B cell (primary cell): Measurements from ENCODE around the gene IL17RE. TPM values are rescaled to one million over a fixed set of nuclear protein-coding genes. Genes with fewer than 3 reads are reported as not detected.

Experiments
- ATAC-seq: fragments of 200-7000 bp; cut with Tn5 transposase; one replicate; pipeline ENCODE4 v1.10.0; 2021; ENCODE audit warnings: low read depth, mild to moderate bottlenecking, moderate number of reproducible peaks, moderate library complexity
- CTCF ChIA-PET: fragments of 350-600 bp; sonication (Branson Sonifier 250); formaldehyde crosslinking; loops from one replicate; lab custom pipeline; 2021; ENCODE audit warnings: antibody characterized with exemption, inconsistent platforms; lab: Charles Lee
- POLR2A ChIA-PET: fragments of 350-600 bp; sonication (Branson Sonifier 250); formaldehyde crosslinking; loops from one replicate; lab custom pipeline; 2021; ENCODE audit warnings: antibody characterized with exemption; lab: Charles Lee
- DNase-seq: peaks from one replicate; pipeline ENCODE4 v3.0.0; 2013
- H2AFZ ChIP-seq: 2 replicates; pipeline ENCODE4 v1.6.1; 2012; ENCODE audit warnings: mild to moderate bottlenecking, low read depth, low read length; ENCODE audit not compliant: insufficient read depth, poor library complexity, severe bottlenecking
- H3K27ac ChIP-seq, 2 donors: 1 replicate in 1 of 2; 2 replicates in 1 of 2; pipeline ENCODE4 v1.5.1; 2012 to 2013; ENCODE audit warnings: low read length in 2 of 2, mild to moderate bottlenecking in 2 of 2, moderate library complexity in 1 of 2
- H3K27me3 ChIP-seq, 4 experiments: fragments of 200-600 bp in 1 of 4; sonication (generic) in 1 of 4; replicated peaks in 1 of 4; 1 replicate in 2 of 4; 2 replicates in 2 of 4; pipeline versions ENCODE4 v1.6.1 to v1.7.0; 2013 to 2016; ENCODE audit warnings: low read length in 3 of 4, mild to moderate bottlenecking in 2 of 4, mixed read lengths in 1 of 4, moderate library complexity in 1 of 4; ENCODE audit not compliant: insufficient read depth in 4 of 4, control insufficient read depth in 3 of 4; ENCODE audit errors: control extremely low read depth in 1 of 4
- H3K36me3 ChIP-seq, 2 experiments: replicated peaks in 1 of 2; 1 replicate in 1 of 2; 2 replicates in 1 of 2; pipeline versions ENCODE4 v1.6.1 to v1.7.1; 2013; ENCODE audit warnings: low read length in 1 of 2; ENCODE audit not compliant: insufficient read depth in 2 of 2, control insufficient read depth in 1 of 2; ENCODE audit errors: control extremely low read depth in 1 of 2, extremely low read depth in 1 of 2
- H3K4me1 ChIP-seq, 2 donors: fragments of 200-600 bp in 1 of 2; sonication (generic) in 1 of 2; 1 replicate in 1 of 2; 2 replicates in 1 of 2; pipeline versions ENCODE4 v1.5.1 to v1.6.1; 2013 to 2017; ENCODE audit warnings: low read length in 2 of 2; ENCODE audit not compliant: control insufficient read depth in 2 of 2, insufficient read depth in 2 of 2
- H3K4me2 ChIP-seq: replicated peaks from 2 replicates; pipeline ENCODE3; 2012; ENCODE audit warnings: mild to moderate bottlenecking, low read depth, low read length; ENCODE audit not compliant: poor library complexity, severe bottlenecking
- H3K4me3 ChIP-seq, 5 experiments: fragments of 200-600 bp in 1 of 5; sonication (generic) in 1 of 5; 1 replicate in 3 of 5; 2 replicates in 2 of 5; pipeline versions ENCODE4 v1.5.1 to v1.7.0; 2011 to 2016; ENCODE audit warnings: low read length in 4 of 5, mild to moderate bottlenecking in 4 of 5, low read depth in 2 of 5, control low read depth in 1 of 5, moderate library complexity in 1 of 5; ENCODE audit not compliant: insufficient read depth in 1 of 5; ENCODE audit errors: control extremely low read depth in 1 of 5, extremely low read depth in 1 of 5
- H3K79me2 ChIP-seq: fragments of 200-600 bp; sonication (generic); one replicate; pipeline ENCODE4 v1.6.0; 2016; ENCODE audit warnings: low read length; ENCODE audit not compliant: control insufficient read depth, insufficient read depth
- H3K9ac ChIP-seq: fragments of 200-600 bp; sonication (generic); 2 replicates; pipeline ENCODE4 v1.6.1; 2017; ENCODE audit warnings: mild to moderate bottlenecking, low read length, moderate library complexity
- H3K9me3 ChIP-seq, 3 donors: one replicate each; pipeline versions ENCODE4 v1.6.1 to v1.7.1; 2013; ENCODE audit warnings: low read length in 2 of 3; ENCODE audit not compliant: control insufficient read depth in 2 of 3, insufficient read depth in 1 of 3; ENCODE audit errors: control extremely low read depth in 1 of 3
- H4K20me1 ChIP-seq: 2 replicates; pipeline ENCODE4 v1.6.0; 2012; ENCODE audit warnings: mild to moderate bottlenecking, low read length; ENCODE audit not compliant: insufficient read depth, control insufficient read depth, poor library complexity, severe bottlenecking
- H3K27ac Mint-ChIP-seq: one replicate; pipeline ENCODE4 v1.8.0; 2021; ENCODE audit warnings: mixed read lengths
- H3K27me3 Mint-ChIP-seq: one replicate; pipeline ENCODE4 v1.8.0; 2021; ENCODE audit warnings: mixed read lengths
- H3K4me1 Mint-ChIP-seq: one replicate; pipeline ENCODE4 v1.8.0; 2021; ENCODE audit warnings: mixed read lengths
- H3K4me3 Mint-ChIP-seq: one replicate; pipeline ENCODE4 v1.8.0; 2021; ENCODE audit warnings: mixed read lengths
- H3K9me3 Mint-ChIP-seq: one replicate; pipeline ENCODE4 v1.8.0; 2022; ENCODE audit warnings: mixed read lengths; ENCODE audit not compliant: insufficient read depth
- CTCF ChIP-seq: fragments of 200-600 bp; IDR thresholded peaks from one replicate; pipeline ENCODE4 v1.8.0; 2022; ENCODE audit warnings: antibody characterized with exemption, mild to moderate bottlenecking
- EZH2 ChIP-seq: IDR thresholded peaks from 2 replicates; pipeline ENCODE4 v1.6.1; 2012; ENCODE audit warnings: borderline replicate concordance, low read depth, mild to moderate bottlenecking, moderate library complexity, low read length; ENCODE audit not compliant: insufficient read depth, poor library complexity, severe bottlenecking
- WGBS: methylation state at CpG from one replicate; pipeline ENCODE4 v1.1.5; 2013; ENCODE audit warnings: missing lambda C conversion rate; ENCODE audit not compliant: insufficient coverage; 5-methylcytosine and 5-hydroxymethylcytosine counted together
- intact Hi-C: fragments of 100-400 bp; cut with micrococcal nuclease; formaldehyde crosslinking; loops from one replicate; pipeline ENCODE4 v1.10.0; 2022
- polyA plus RNA-seq: library from polyadenylated mRNA; depleted of rRNA; stranded (reverse); fragments of >200 nt; gene quantifications from 2 replicates; pipeline ENCODE4 v1.2.3, GENCODE V29; 2012
- total RNA-seq, 2 donors: library from RNA; stranded (reverse); fragments of 120-200 nt in 1 of 2; gene quantifications; 1 replicate in 1 of 2; 2 replicates in 1 of 2; pipeline versions ENCODE4 v1.2.3 to v1.2.4, GENCODE V29; 2013 to 2022

IL17RE gene
- total and polyA plus RNA-seq, 2 donors (not counting 1 experiment from before 2014, with no cell fraction given) = 0.37 TPM; not detected in 1

- no peak overlapping the region for H3K9ac ChIP-seq
- H3K4me1 ChIP-seq = peaks cover 17 to 20% of the 10 kb centered on the region in 2 donors
- H3K4me2 ChIP-seq = peak overlapping the region; percentile 71
- no peak for TF ChIP-seq EZH2
- no peak for TF ChIP-seq CTCF
- H3K9me3 ChIP-seq = no peaks in the 10 kb centered on the region
- Mint-ChIP-seq H3K4me3 (peak overlapping the region; percentile 83), H3K4me1 (peaks cover 15% of the 10 kb centered on the region), H3K9me3 (no peaks in the 10 kb centered on the region), H3K27me3 (peaks cover 9% of the 10 kb centered on the region), H3K27ac (no peak overlapping the region)
- H3K36me3 ChIP-seq = no peaks in the 10 kb centered on the region
- H3K79me2 ChIP-seq = no peaks in the 10 kb centered on the region
- peak overlapping the region; percentile 73 for H2AFZ ChIP-seq
- intact Hi-C loops = no loop called here
- peak overlapping the region in 3 of 5 experiments; percentile 17 to 33 (median 23) for H3K4me3 ChIP-seq
- H4K20me1 ChIP-seq = no peaks in the 10 kb centered on the region
- peaks cover 0 to 29% (median 9%) of the 10 kb centered on the region in 4 experiments for H3K27me3 ChIP-seq
- DNase-seq (no peak), ATAC-seq (no peak)
- ChIA-PET POLR2A (interaction anchor here (1.3 kb wide), 1 partner anchor 16 kb away, joined by 6 read pairs; no protein-coding TSS in a partner anchor), CTCF (interaction anchor here (1.2 kb wide), 1 partner anchor 15 kb away, joined by 3 read pairs; no protein-coding TSS in a partner anchor)
- 96% methylated on average over 5 of the region's 7 CpGs for WGBS
- H3K27ac ChIP-seq = no peak overlapping the region
Measured at GRCh38 chr3:9916346-9916733, 13.7 kb downstream of the IL17RE start.
